Suppressor macrophage (primary cell): ENCODE results near the gene SLC39A1.

Source experiments
- DNase-seq, 4 experiments: peaks; one replicate each; pipeline ENCODE4 v3.0.0-alpha.2; 2020 to 2022

The SLC39A1 gene

DNA sequence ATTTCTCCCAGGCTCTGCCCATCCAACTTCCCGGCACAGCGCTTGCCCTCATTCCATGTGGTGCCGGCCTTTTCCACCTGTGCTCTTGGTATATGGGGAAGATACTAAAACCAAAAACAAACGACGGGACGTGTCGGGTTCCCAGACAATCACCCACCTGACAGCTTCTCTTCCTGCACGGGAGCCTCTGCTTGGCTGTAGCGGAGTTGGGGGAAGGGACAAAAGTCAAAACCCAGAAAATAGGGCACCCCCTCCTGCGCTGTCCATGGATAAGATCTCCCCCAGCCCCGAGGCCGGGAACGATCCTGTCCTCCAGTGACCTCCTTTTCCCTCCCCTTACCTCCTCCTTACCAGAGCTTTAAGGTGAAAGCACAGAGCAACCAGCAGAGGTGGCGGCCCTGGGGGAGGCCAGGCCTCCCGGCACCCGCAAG, 13.5 kb upstream of the SLC39A1 start:
- DNase-seq: no peak

DNA sequence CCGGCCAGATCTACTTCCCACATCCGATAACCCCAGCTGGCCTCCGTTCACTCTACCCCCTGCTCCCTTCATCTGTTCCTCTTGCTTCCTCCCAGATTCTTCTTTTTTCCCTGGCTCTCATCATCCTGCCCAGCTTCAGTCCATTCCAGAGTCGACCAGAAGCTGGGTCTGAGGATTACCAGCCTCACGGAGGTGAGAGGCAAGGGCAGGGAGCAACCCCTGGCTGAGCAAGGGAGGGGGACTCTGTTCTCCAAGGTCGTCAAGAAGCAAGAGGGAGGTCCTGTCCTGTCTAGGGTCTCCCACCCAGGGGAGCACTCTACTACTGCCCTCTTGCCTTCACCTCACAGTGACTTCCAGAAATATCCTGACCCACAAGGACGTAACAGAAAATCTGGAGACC, 10.2 kb upstream of the SLC39A1 start:
- no peak for DNase-seq

DNA sequence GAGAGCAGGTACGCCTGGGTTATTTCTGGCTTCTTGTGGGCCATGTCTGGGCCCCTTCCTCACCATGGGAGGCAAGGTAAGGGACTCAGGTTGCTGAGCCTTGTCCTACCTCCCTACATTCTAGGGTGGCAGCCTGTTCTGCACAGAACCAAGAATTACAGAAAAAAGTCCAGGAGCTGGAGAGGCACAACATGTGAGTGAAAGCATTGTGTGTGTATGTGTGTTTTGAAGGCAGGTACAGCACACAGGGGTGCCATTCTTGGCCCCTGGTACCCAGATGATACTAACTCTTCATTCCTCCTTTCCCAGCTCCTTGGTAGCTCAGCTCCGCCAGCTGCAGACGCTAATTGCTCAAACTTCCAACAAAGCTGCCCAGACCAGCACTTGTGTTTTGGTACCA, 9.7 kb upstream of the SLC39A1 start:
- no peak for DNase-seq

DNA sequence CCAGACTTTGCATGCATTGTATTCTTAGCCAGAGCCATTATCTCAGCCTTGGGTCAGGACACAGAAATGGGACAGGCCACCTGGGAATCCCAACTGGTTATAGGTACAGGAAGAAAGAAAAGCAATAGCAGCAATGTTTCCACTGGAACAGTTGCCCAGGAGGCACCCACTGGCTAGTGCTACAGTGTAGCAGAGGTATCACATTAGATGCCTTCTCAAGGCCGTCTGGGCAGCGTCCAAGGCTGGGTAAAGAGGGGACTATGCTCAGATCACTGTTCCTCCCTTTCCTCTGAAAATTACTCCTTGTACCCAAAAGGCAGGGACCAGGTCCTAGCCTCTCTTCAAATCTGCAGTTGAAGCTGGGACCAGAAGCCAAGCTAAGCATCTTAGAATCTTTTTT, 7.0 kb upstream of the SLC39A1 start:
- no peak for DNase-seq

DNA sequence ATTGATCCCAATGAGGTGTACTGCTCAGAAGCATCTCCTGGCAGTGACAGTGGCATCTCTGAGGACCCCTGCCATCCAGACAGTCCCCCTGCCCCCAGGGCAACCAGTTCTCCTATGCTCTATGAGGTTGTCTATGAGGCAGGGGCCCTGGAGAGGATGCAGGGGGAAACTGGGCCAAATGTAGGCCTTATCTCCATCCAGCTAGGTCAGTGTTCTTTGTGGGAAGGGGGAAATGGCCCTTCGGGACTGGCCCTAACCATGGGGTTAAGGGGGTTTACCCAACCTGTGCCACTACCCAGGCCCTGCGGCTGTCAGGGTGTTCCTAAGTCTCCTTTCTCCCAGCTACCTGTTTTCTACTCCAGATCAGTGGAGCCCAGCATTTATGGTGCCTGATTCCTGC, 5.6 kb upstream of the SLC39A1 start:
- DNase-seq: no peak

DNA sequence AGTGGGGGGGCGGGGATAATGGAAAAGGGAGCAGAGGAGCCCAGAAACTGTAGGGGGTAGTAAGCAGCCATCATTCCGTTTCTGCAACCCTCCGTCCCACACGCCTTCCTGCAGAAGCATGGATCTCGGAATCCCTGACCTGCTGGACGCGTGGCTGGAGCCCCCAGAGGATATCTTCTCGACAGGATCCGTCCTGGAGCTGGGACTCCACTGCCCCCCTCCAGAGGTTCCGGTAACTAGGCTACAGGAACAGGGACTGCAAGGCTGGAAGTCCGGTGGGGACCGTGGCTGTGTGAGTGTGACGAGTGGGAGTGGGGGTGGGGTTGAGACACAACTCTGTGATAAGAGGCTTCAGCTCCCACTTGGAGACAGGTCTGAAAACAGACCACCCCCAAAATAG, 5.1 kb upstream of the SLC39A1 start:
- no peak for DNase-seq

DNA sequence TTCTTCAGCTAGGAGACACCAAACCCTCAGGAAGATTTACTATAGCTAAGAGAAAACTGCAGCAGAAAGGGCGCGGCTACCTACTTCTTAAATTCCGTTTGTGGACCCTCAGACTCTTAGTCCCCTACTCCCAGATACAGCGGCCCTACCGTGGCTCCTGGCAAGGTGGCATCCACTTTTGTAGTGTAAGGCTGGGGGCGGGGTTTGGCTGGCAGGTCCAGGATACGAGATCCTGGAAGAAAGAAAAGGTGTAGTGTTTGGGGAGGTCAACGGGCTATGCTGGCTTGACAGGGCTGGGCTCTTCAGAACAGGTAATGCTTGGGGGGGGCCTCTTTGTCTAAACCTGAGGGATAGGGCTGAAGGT, 4.6 kb upstream of the SLC39A1 start:
- DNase-seq: no peak

DNA sequence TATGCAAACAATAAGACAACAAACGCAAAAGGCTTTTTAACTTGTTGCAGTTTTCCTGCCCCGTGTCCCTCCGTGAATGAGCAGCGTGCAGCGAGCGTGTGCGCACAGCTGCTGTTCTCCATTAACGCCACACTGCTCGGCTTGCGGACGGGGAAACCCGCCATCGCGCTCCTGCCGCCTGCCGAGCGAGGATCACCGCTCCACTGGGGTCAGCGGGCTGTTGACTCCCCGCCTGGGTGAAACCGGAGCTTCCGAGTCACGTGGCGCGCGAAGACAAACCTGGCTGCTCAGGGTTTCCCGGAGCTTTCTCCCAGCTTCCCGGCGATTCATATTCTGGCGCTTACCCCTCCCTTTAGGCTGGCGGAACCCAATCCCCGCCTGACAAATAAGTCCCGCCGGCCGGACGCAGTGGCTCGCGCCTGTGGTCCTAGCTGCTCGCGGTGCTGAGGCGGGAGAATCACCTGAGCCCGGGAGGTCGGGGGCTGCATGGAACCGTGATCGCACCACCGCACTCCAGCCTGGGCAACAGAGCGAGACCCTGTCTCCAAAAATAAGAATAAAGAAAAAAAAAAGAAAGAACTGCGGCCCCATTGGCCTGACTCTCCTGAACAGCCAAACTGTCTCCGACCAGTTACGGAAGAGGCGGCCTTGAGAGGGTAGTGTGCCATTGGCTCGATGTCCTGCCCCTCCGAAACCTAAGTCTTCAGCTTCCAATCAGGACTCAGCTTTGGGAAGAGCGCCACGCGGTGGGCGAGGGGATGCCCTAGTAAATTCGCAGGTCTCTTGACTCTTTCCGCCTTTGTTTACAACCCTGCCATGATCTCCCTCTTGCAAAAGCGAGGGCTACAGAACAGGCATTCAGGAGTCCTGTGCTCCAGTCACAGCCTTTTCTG, 4.0 kb upstream of the SLC39A1 start, which contains the start of gene CREB3L4:
Gene CREB3L4 (plus strand): TSS at position 796 of the 893 bp plus-strand sequence. CDS start 624 bp downstream, outside the sequence.
- DNase-seq: peak; percentile 92 to 97 (median 96)

DNA sequence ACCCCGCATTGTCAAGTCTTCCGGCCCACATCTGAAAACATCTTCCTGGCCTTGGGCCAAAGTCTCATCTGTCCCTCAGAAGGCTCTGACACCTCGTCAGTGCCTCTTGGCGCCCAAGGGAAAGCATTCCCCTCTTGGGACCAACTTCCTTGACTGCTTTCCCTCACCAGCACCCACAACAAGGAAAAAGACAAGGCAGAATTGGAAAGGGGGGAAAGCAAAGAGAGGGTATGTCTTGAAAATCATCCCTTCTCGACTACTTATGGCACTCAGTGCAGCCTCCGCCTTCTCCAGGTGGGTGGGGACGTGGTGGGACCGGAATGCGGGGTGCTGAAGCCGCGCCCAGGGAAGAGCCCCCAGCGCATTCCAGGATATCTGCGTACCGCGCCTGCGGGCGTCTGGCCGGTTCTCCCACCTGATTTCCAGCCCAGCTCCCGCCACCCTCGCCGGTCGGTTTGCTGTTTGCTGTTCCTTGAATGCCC, 554 bp upstream of the SLC39A1 start:
- peak in 1 of 4 experiments; percentile 51 for DNase-seq

DNA sequence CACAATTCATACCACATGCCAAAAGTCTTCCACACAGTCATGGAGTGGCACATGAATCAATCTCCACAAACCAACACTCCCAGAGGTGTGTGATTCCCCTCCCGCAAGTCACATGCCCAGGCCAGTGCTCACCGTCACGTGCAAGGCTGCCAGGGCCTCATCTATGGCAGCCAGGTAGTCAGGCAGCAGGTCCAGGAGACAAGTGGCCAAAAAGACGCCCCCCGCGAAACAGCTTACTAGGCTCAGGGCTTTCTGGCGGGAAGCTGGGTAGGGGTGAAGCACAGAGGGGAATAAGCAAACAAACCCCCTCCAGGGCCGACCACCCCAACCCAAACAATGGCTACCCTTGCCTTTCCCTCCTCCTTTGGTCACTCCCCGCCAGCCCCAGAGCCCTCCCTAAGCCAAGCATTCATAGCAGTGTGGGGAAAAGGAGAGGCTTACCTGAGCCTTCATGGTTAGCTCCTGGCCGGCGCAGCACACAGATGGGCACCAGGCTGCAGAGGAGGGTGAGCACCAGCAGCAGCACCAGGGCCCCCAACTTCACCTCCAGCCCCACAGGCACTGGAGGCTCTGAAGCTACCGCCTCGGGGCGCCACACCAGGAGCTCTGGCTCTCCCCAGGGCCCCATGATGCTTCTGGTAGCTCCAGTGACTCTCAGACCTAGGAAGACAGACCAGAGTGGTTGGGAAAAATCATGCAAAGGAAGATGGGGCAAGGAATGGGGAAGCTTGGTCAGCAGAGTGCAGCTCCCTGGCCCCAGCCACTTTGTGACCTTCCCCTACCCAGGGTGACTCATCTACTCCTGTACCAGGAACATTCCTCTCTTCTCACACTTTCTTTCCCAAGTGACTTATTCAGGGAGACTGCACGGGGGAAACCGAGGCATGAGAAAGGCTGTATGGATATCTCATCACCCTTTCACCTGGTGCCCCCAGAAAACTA, 978 bp downstream of the SLC39A1 start:
- peak; percentile 71 to 86 (median 85) for DNase-seq

DNA sequence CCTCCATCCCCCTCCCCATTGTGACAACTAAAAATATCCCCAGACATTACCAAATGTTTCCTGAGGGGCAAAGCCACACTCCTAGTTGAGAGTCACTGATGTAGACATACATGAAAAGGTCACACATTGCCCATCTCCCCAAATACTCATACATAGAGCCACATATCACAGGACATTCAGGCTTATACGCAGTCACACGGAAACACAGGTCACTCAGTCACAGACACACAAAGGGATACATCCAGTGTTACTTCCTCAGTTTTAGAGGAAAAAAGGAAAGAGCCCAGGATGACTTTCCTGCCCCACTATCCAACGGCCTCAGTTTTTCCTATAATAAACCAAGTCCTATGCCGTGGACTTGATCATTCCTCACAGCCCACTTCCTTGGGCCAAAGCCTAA, 1.9 kb downstream of the SLC39A1 start:
- peak in 1 of 4 experiments; percentile 40 for DNase-seq

DNA sequence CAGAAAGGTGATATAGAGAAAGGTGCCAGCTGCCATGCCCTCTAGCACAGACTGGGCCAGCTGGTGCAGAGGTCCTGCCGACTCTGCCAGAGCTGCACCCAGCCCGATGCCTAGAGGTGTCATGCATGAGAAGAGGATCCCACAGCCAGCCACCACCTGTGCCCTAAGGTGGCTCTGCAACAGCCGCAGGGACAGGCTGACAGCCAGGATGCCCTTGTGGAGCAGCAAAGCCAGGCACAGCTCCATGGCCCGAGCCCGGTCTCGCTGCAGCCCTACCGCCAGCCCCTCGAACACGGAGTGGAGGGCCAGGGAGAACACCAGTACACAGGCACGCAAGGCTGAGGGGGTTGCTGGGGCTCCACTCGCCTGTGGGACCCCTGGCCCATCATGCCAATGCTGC, 3.1 kb downstream of the SLC39A1 start:
- no peak for DNase-seq

DNA sequence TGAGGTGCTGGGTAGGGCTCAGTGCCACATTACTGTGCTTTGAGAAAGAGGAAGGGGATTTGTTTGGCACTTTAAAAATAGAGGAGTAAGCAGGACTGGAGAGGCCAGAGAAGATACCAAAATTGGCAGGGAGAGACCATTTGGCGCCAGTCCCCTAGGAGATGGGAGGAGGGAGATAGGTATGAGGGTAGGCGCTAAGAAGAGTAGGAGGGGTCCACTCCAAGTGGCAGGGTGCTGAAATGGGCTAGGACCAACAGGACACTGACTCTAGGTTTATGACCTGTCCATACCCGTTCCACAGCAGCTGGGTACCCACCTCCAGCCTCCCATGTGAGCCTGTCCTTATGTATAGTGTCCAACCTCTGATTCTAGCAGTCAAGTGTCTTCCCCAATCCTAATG, 3.9 kb downstream of the SLC39A1 start:
- no peak for DNase-seq

DNA sequence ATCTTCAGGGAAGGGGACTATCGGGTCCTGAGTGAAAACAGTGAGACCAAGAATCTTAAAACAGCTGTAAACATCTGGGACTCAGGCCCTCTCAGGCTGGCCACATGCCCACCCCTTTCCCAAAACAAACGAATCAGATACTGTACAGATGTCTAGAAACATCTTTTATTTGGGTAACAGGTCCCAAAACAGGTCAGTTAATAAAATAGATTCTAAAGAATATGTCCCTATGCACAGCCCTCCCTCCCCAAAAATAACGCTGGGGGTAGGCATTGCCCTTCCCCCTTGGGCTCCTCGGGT, 4.4 kb downstream of the SLC39A1 start:
- no peak for DNase-seq

DNA sequence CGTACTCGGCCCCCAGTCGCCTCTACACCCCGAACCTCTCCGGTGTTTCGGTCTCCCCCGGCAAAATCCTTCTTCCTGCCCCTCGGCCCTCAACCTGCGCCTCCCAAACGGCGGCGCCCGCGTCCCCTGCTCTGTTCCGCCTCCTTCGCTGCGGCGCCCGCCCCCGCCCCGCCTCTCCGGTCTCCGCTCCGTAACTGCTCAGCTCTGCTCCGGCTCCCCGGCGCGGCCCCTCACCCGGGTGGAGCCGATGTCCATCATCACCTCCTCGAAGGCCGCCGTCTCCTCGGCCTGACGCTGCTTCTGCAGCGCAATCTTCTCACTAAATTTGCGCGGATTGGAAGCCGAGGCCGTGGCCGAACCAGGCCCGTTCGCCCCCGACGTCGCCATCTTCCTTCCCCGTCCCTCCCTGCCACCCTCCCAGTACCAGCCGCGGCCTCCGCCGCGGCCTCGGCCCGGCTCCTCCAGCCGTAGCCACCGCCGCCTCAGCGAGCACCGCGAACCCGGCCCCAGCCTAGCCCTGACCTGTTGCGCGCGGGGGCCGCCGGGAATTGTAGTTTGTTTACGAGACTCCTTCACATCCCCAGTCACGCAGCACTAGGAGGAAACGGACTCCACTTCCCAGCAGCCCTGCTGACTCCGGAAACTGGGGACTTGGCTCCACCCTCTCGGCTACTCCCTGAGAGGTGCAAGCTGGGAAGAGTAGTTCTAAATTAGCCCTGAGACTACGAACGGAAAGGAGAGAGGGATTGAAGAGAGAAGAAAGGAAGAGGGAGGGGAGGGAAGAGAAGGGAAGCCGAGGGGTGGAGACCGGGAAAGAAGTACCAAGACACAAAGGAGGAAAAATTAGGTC, 5.0 kb downstream of the SLC39A1 start, which contains the start of gene CRTC2:
Gene CRTC2 (minus strand): TSS at position 502 of the 850 bp plus-strand sequence. CDS start 115 bp downstream, at position 387.
- peak; percentile 97 to 99 (median 98) for DNase-seq

DNA sequence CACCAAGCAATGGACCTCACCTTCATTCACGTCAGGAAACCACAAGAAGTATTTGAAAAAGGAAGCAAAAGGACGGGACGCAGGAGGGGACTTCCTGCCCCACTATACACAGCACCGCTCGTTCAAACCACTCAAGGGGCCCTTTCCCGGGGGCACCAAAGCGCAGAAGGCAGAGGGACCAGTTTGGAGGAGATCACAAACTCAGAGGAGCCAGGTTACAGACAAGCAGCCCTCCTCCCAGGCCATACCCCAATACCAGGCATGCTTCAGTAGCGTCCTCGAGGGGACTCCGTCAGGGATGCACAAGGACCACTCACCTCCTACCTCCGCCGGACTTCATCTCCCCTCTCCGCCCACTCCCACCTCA, 5.6 kb downstream of the SLC39A1 start:
- DNase-seq: peak in 2 of 4 experiments; percentile 29 to 34

DNA sequence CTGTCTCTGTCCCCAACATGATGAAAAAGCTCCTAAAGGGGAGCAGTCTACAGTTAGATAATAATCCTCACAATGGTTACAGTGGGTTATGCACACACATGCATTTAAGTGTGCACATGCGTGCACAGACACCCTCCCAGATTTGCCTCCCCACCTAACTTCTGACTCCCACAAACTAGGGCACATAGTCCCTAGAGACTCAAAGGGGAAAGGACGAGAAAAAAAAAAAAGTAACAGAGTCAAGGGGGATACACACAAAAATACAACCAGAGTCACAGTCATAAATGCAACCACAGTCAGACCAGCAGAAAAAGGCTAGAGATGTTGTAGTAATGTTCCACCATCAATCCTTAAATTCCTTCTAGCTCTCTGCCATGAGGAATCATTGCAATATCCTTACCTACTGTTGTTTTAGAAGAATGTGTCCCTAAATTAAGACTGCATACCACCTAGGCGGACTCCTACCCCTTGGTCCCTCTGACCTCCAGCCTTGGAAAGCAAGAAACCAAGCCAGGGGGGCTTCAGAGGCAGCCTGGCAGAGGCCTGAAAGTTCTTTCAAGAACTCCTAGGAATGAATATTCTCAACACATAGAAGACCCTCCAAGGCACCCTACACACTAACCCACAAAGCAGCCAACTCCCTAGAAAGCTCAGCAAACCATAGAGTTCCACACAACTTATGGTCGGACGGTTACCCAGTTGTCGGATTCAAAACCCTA, 6.2 kb downstream of the SLC39A1 start:
- DNase-seq: no peak

DNA sequence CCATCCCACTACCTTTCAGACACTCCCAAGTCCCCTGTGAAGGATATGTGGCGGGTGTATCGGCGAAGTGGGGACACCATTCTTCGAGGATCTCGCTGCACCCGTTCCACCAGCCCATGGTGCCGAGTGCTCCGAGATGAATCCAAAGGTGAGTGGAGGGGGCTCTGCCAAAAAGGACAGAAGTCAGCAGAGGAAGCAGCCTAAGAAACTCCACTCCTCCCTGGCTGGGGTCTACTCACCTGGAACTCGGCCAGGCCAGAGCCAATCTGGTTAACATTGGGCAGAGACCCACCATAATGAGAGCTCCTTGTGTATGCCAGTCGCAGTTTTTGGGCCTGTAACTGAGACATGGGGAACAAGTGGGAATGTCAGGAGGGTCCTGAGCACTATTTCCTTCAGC, 8.5 kb downstream of the SLC39A1 start:
- DNase-seq: no peak

DNA sequence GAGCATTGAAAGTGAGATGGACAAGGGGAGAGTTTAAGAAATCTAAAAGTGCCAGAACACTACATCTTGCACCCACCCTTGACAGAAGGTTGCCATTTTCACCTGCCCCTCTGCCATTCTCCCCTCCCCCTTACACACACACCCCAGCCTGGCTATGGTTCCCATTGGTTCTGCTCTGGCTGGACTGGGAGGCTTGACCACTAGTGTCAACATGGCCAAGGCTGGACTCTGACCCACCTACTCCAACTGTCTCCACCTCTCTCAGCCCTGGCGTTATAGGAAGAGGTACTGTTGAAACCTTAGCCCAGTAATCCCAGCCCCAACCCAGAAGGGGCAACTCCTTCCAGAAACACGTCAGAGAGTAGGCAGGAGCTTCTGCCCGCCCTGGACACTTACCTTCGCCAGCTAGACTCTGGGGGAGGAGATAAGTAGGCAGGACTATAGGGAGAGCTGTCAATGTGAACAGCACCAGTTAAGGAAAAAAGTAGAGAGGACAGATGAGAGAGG, 9.4 kb downstream of the SLC39A1 start:
- no peak for DNase-seq

DNA sequence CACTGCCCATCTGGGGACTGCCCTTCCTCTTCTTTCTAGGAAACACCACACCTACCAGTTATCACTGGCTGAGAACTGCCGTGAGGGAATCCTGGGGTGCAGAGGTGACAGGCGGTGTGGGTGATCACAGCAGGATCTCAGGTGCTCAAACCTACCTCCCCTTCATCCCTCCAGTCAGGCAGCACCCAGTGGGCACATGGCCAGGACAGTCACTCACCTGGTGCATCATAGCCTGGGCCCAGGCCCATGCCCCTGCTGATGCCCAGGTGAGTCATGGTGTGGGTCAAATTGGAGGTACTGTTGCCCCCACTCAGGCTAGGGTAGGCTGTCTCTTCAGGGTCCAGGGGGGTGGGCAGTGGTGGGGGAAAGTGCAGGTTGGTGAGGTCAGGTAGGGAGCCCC, 11.5 kb downstream of the SLC39A1 start:
- DNase-seq: no peak

DNA sequence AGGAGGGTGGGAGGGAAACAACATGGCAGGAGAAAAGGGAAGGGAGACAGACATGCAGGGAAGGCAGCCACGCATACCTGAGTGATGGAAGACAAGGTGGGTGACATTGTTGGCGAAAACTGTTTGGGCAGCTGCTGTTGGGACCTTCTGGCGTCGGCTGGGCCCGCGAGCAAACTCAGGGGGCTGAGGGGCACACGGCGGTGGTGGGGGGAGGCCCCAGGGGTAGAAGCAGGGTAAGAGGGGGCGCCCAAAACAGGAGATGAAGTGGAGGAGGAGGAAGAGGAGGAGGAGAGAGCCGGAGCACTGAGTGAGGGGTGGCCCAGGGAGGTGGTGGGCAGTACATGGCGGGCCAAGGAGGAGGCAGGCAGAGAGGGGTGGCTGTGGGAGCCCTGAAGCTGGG, 12.2 kb downstream of the SLC39A1 start:
- no peak for DNase-seq
